ENCODE measurements around the gene SRMS.

The SRMS gene

GRCh38 chr20:63547725-63548480 lies at the start of gene SRMS:
SRMS (minus strand) TSS chr20:63547749; CDS start chr20:63547463, 286 bp downstream.
- H2AFZ ChIP-seq (ENCODE audit: low read length): no peak within 1 kb of the TSS
- H3K4me2 ChIP-seq (ENCODE audit: low read depth, low read length, poor library complexity, severe bottlenecking): no peak within 1 kb of the TSS
- H3K4me1 ChIP-seq (ENCODE audit: insufficient read depth, low read length, poor library complexity, severe bottlenecking): peaks cover 16% of the 10 kb centered on the region
- H3K4me3 ChIP-seq (ENCODE audit: low read length, poor library complexity, severe bottlenecking): no peak within 1 kb of the TSS
- H3F3A ChIP-seq (ENCODE audit: low read depth): no peaks in the 10 kb centered on the region
- H3K79me2 ChIP-seq (ENCODE audit: insufficient read depth, low read length): no peaks in the 10 kb centered on the region
- no peaks in the 10 kb centered on the region for H3K9me3 ChIP-seq (ENCODE audit: insufficient read depth, low read depth, low read length)
- no peaks in the 10 kb centered on the region for H4K20me1 ChIP-seq (ENCODE audit: insufficient read depth, low read length, poor library complexity, severe bottlenecking)
- H3K9me2 ChIP-seq (replicated peaks; ENCODE audit: low read depth, low read length): no peaks in the 10 kb centered on the region
- TF ChIP-seq EZH2phosphoT487 (IDR thresholded peaks at IDR 0.05; ENCODE audit: borderline replicate concordance) (no peak), CTCF (conservative IDR thresholded peaks at IDR 0.05; ENCODE audit: low read length) (no peak)
- no peaks in the 10 kb centered on the region for H3K36me3 ChIP-seq (ENCODE audit: insufficient read depth, low read length)
- H3K9ac ChIP-seq (ENCODE audit: low read depth, low read length, poor library complexity, severe bottlenecking): no peak within 1 kb of the TSS
- H3K27me3 ChIP-seq (ENCODE audit: insufficient read depth, low read length, poor library complexity, severe bottlenecking): no peaks in the 10 kb centered on the region

GRCh38 chr20:63596423-63596822 lies 48.9 kb upstream of the SRMS start:
- TF ChIP-seq EZH2phosphoT487 (IDR thresholded peaks at IDR 0.05; ENCODE audit: borderline replicate concordance): no peak
- no peak for TF ChIP-seq CTCF (conservative IDR thresholded peaks at IDR 0.05; ENCODE audit: low read length)
- Histone ChIP-seq H3K4me2 (ENCODE audit: low read depth, low read length, poor library complexity, severe bottlenecking) (no peak overlapping the region), H2AFZ (ENCODE audit: low read length) (no peak overlapping the region), H3K79me2 (ENCODE audit: insufficient read depth, low read length) (no peaks in the 10 kb centered on the region), H3K36me3 (ENCODE audit: insufficient read depth, low read length) (peaks cover 50% of the 10 kb centered on the region; the same call in 1 of the 2 replicates), H3K4me3 (ENCODE audit: low read length, poor library complexity, severe bottlenecking) (no peak overlapping the region), H4K20me1 (ENCODE audit: insufficient read depth, low read length, poor library complexity, severe bottlenecking) (no peaks in the 10 kb centered on the region), H3K27me3 (ENCODE audit: insufficient read depth, low read length, poor library complexity, severe bottlenecking) (no peaks in the 10 kb centered on the region), H3F3A (ENCODE audit: low read depth) (no peaks in the 10 kb centered on the region), H3K4me1 (ENCODE audit: insufficient read depth, low read length, poor library complexity, severe bottlenecking) (no peaks in the 10 kb centered on the region), H3K9ac (ENCODE audit: low read depth, low read length, poor library complexity, severe bottlenecking) (no peak overlapping the region), H3K9me2 (replicated peaks; ENCODE audit: low read depth, low read length) (no peaks in the 10 kb centered on the region), H3K9me3 (ENCODE audit: insufficient read depth, low read depth, low read length) (no peaks in the 10 kb centered on the region)

GRCh38 chr20:63595416-63596127 lies 48.0 kb upstream of the SRMS start:
- Histone ChIP-seq H3K36me3 (ENCODE audit: insufficient read depth, low read length) (peaks cover 42% of the 10 kb centered on the region; the same call in 1 of the 2 replicates), H3K9me2 (replicated peaks; ENCODE audit: low read depth, low read length) (no peaks in the 10 kb centered on the region), H3K79me2 (ENCODE audit: insufficient read depth, low read length) (no peaks in the 10 kb centered on the region), H4K20me1 (ENCODE audit: insufficient read depth, low read length, poor library complexity, severe bottlenecking) (no peaks in the 10 kb centered on the region), H3K4me3 (ENCODE audit: low read length, poor library complexity, severe bottlenecking) (no peak overlapping the region), H3K4me1 (ENCODE audit: insufficient read depth, low read length, poor library complexity, severe bottlenecking) (no peaks in the 10 kb centered on the region), H3K4me2 (ENCODE audit: low read depth, low read length, poor library complexity, severe bottlenecking) (no peak overlapping the region), H3K9me3 (ENCODE audit: insufficient read depth, low read depth, low read length) (no peaks in the 10 kb centered on the region), H3K27me3 (ENCODE audit: insufficient read depth, low read length, poor library complexity, severe bottlenecking) (no peaks in the 10 kb centered on the region), H3F3A (ENCODE audit: low read depth) (no peaks in the 10 kb centered on the region), H2AFZ (ENCODE audit: low read length) (no peak overlapping the region), H3K9ac (ENCODE audit: low read depth, low read length, poor library complexity, severe bottlenecking) (no peak overlapping the region)
- TF ChIP-seq EZH2phosphoT487 (IDR thresholded peaks at IDR 0.05; ENCODE audit: borderline replicate concordance) (no peak), CTCF (conservative IDR thresholded peaks at IDR 0.05; ENCODE audit: low read length) (no peak)

Data from Loucy (cell line).